Lower leg skin (tissue), 3 donors: ENCODE measurements around the gene ZNF367.

Source experiments
- POLR2A ChIP-seq, 2 donors: fragments of 450-650 bp; IDR thresholded peaks; one replicate each; pipeline ENCODE4 v1.6.1; 2016 to 2017; ENCODE audit warnings: antibody characterized with exemption in 2 of 2, mild to moderate bottlenecking in 1 of 2, moderate library complexity in 1 of 2
- TF ChIP-seq, protein P1 (sequence below), 3 donors: fragments of 450-650 bp; IDR thresholded peaks; one replicate each; pipeline ENCODE4 v1.5.1; 2016; ENCODE audit warnings: antibody characterized with exemption in 3 of 3, mild to moderate bottlenecking in 3 of 3, moderate library complexity in 2 of 3

DNA sequence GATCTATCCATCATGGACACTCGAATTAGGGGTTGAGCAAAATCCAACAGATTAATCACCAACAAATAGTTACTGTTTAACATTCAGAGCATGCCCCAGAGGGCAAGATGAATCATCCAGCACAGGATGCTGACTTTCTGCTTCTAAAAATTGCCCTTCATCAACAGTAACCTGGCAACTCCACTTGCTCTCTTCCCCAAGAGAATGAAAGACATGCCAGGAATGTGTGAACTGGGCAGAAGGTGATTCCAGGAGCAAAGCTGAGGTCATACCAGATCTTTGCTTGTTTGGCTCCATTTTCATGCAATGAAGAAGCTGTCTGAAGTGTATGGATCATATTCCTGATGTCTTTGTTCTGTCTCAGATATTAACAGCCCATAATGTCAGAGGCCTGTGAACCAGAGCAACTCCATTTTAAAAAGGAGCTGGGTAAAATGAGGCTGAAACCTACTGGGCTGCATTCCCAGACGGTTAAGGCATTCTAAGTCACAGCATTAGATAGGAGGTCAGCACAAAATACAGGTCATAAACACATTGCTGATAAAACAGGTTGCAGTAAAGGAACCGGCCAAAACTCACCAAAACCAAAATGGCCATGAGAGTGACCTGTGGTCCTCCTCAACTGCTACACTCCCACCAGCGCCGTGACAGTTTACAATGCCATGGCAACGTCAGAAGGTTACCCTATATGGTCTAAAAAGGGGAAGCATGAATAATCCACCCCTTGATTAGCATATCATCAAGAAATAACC is 2.5 kb upstream of the ZNF367 start:
- TF ChIP-seq, protein P1, sequence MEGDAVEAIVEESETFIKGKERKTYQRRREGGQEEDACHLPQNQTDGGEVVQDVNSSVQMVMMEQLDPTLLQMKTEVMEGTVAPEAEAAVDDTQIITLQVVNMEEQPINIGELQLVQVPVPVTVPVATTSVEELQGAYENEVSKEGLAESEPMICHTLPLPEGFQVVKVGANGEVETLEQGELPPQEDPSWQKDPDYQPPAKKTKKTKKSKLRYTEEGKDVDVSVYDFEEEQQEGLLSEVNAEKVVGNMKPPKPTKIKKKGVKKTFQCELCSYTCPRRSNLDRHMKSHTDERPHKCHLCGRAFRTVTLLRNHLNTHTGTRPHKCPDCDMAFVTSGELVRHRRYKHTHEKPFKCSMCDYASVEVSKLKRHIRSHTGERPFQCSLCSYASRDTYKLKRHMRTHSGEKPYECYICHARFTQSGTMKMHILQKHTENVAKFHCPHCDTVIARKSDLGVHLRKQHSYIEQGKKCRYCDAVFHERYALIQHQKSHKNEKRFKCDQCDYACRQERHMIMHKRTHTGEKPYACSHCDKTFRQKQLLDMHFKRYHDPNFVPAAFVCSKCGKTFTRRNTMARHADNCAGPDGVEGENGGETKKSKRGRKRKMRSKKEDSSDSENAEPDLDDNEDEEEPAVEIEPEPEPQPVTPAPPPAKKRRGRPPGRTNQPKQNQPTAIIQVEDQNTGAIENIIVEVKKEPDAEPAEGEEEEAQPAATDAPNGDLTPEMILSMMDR (IDR thresholded peaks at IDR 0.05), result no peak
- no peak for TF ChIP-seq POLR2A (IDR thresholded peaks at IDR 0.05)
